Peyer's patch (tissue), 4 donors: ENCODE measurements around the gene TMEM51. TPM values are rescaled to one million over a fixed set of nuclear protein-coding genes. Genes with fewer than 3 reads are reported as not detected.

ENCODE experiments used
- DNase-seq, 3 donors: peaks; one replicate each; pipeline ENCODE4 v3.0.0-alpha.2; 2017 to 2019
- H3K27ac ChIP-seq, 4 donors: fragments of 200-600 bp; sonication (generic); one replicate each; pipeline ENCODE4 v1.5.1; 2016 to 2019
- H3K27me3 ChIP-seq, 2 donors: fragments of 200-600 bp; sonication (generic); one replicate each; pipeline ENCODE4 v1.5.1; 2019
- H3K36me3 ChIP-seq, 3 donors: fragments of 200-600 bp; sonication (generic); one replicate each; pipeline ENCODE4 v1.5.1; 2016 to 2019
- H3K4me1 ChIP-seq, 4 donors: fragments of 200-600 bp; sonication (generic); one replicate each; pipeline ENCODE4 v1.5.1; 2016 to 2019
- H3K4me3 ChIP-seq, 4 donors: fragments of 200-600 bp; sonication (generic); 1 replicate in 3 of 4; 2 replicates in 1 of 4; pipeline ENCODE4 v1.5.1; 2016 to 2019; ENCODE audit warnings: mild to moderate bottlenecking in 1 of 4
- H3K9me3 ChIP-seq, 4 donors: fragments of 200-600 bp; sonication (generic); one replicate each; pipeline ENCODE4 v1.5.1; 2016 to 2019; ENCODE audit warnings: mild to moderate bottlenecking in 1 of 4
- POLR2A ChIP-seq, 2 donors: fragments of 450-650 bp; IDR thresholded peaks; one replicate each; pipeline ENCODE4 v1.5.1; 2017; ENCODE audit warnings: antibody characterized with exemption in 2 of 2, mild to moderate bottlenecking in 2 of 2, moderate library complexity in 2 of 2
- total RNA-seq, 4 donors: library from RNA; depleted of rRNA; stranded (reverse); fragments of >200 nt; gene quantifications; one replicate each; pipeline ENCODE4 v1.1.0, GENCODE V29; 2016
- TF ChIP-seq, protein P1 (sequence below), 6 experiments: fragments of 450-650 bp in 4 of 6; fragments of 200-600 bp in 2 of 6; sonication (generic) in 1 of 6; IDR thresholded peaks; one replicate each; pipeline ENCODE4 v1.5.1; 2017 to 2019; ENCODE audit warnings: antibody characterized with exemption in 6 of 6, mild to moderate bottlenecking in 3 of 6, moderate library complexity in 1 of 6

TMEM51 gene
- total RNA-seq, 4 donors from 2014 or later, result 3.3 to 31.0 (median 20.6) TPM

DNA sequence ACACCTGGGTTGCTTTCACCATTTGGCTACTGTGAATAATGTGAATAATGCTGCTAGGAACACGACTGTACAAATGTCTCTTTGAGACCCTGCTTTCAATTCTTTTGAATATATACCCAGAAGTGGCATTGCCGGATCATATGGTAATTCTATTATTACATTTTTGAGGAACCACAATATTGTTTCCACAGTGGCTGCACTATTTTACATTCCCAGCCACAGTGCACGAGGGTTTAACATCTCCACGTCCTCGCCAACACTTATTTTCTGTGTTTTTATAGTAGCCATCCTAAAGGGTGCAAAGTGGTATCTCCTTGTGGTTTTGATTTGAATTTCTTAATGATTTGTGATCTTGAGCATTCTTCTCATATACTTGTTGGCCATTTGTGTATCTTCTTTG is 109.2 kb downstream of the TMEM51 start:
- DNase-seq, result no peak
- no peaks in the 10 kb centered on the region for H3K36me3 ChIP-seq
- no peak for TF ChIP-seq POLR2A (IDR thresholded peaks at IDR 0.05)
- TF ChIP-seq, protein P1, sequence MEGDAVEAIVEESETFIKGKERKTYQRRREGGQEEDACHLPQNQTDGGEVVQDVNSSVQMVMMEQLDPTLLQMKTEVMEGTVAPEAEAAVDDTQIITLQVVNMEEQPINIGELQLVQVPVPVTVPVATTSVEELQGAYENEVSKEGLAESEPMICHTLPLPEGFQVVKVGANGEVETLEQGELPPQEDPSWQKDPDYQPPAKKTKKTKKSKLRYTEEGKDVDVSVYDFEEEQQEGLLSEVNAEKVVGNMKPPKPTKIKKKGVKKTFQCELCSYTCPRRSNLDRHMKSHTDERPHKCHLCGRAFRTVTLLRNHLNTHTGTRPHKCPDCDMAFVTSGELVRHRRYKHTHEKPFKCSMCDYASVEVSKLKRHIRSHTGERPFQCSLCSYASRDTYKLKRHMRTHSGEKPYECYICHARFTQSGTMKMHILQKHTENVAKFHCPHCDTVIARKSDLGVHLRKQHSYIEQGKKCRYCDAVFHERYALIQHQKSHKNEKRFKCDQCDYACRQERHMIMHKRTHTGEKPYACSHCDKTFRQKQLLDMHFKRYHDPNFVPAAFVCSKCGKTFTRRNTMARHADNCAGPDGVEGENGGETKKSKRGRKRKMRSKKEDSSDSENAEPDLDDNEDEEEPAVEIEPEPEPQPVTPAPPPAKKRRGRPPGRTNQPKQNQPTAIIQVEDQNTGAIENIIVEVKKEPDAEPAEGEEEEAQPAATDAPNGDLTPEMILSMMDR (IDR thresholded peaks at IDR 0.05), result no peak
- no peak overlapping the region for H3K4me3 ChIP-seq
- no peaks in the 10 kb centered on the region for H3K27me3 ChIP-seq
- peaks cover 0 to 24% (median 0%) of the 10 kb centered on the region in 4 donors for H3K4me1 ChIP-seq
- H3K9me3 ChIP-seq, result no peaks in the 10 kb centered on the region
- H3K27ac ChIP-seq, result no peak overlapping the region

DNA sequence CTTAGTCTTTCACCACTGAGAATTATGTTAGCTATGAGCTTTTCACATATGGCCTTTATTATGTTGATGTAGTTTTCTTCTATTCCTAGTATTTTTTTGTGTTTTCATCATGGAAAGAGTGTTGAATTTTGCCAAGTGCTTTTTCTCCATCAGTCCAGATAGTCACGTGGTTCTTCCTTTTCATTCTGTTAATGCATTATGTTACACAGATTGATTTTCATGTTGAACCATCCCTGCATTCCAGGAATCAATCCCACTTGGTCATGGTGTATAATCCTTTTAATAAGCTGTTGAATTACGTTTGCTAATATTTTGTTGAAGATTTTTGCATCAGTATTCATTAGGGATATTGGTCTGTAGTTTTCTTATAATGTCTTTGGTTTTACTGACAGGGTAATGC is 111.2 kb downstream of the TMEM51 start:
- Histone ChIP-seq H3K36me3 (no peaks in the 10 kb centered on the region), H3K4me3 (no peak overlapping the region), H3K4me1 (peaks cover 0 to 15% (median 0%) of the 10 kb centered on the region in 4 donors), H3K27ac (no peak overlapping the region), H3K9me3 (no peaks in the 10 kb centered on the region), H3K27me3 (no peaks in the 10 kb centered on the region)
- DNase-seq, result no peak
- no peak for TF ChIP-seq POLR2A (IDR thresholded peaks at IDR 0.05)
- TF ChIP-seq, protein P1 (IDR thresholded peaks at IDR 0.05), result no peak

Other genes starting within 250 kb of the TMEM51 start
- 1 to 10 TPM in 1 of 4 donors, under 1 TPM in 1, not detected in 2; 0.95 to 1.7 TPM for gene FHAD1, start 93.5 kb downstream of the TMEM51 start, total RNA-seq